Effector memory CD8-positive, alpha-beta T cell (primary cell): ENCODE measurements around the gene TMEM109.
A peak's percentile ranks its signal among the peaks of the same experiment; 100 is the strongest.

Source experiments
- ATAC-seq: fragments of 150-1000 bp; cut with Tn5 transposase; replicated peaks from 2 replicates; pipeline ENCODE4 v1.10.0; 2021; ENCODE audit warnings: mild to moderate bottlenecking, moderate library complexity
- DNase-seq, 3 experiments: peaks; one replicate each; pipeline ENCODE4 v3.0.0; 2021
- H3K27ac Mint-ChIP-seq, 2 donors: one replicate each; pipeline ENCODE4 v1.8.0; 2022; ENCODE audit warnings: mild to moderate bottlenecking in 2 of 2, mixed read lengths in 2 of 2, moderate library complexity in 2 of 2
- H3K27me3 Mint-ChIP-seq, 2 donors: one replicate each; pipeline ENCODE4 v1.8.0; 2022; ENCODE audit warnings: mixed read lengths in 2 of 2
- H3K36me3 Mint-ChIP-seq: one replicate; pipeline ENCODE4 v1.8.0; 2022; ENCODE audit warnings: mild to moderate bottlenecking, moderate library complexity, mixed read lengths; ENCODE audit not compliant: insufficient read depth
- H3K4me1 Mint-ChIP-seq, 2 donors: one replicate each; pipeline ENCODE4 v1.8.0; 2022; ENCODE audit warnings: low read depth in 2 of 2, mixed read lengths in 2 of 2
- H3K4me3 Mint-ChIP-seq, 2 donors: one replicate each; pipeline ENCODE4 v1.8.0; 2022; ENCODE audit warnings: mild to moderate bottlenecking in 2 of 2, mixed read lengths in 2 of 2, moderate library complexity in 2 of 2
- H3K9me3 Mint-ChIP-seq, 2 donors: one replicate each; pipeline ENCODE4 v1.8.0; 2022; ENCODE audit warnings: mixed read lengths in 2 of 2

Gene TMEM109

DNA sequence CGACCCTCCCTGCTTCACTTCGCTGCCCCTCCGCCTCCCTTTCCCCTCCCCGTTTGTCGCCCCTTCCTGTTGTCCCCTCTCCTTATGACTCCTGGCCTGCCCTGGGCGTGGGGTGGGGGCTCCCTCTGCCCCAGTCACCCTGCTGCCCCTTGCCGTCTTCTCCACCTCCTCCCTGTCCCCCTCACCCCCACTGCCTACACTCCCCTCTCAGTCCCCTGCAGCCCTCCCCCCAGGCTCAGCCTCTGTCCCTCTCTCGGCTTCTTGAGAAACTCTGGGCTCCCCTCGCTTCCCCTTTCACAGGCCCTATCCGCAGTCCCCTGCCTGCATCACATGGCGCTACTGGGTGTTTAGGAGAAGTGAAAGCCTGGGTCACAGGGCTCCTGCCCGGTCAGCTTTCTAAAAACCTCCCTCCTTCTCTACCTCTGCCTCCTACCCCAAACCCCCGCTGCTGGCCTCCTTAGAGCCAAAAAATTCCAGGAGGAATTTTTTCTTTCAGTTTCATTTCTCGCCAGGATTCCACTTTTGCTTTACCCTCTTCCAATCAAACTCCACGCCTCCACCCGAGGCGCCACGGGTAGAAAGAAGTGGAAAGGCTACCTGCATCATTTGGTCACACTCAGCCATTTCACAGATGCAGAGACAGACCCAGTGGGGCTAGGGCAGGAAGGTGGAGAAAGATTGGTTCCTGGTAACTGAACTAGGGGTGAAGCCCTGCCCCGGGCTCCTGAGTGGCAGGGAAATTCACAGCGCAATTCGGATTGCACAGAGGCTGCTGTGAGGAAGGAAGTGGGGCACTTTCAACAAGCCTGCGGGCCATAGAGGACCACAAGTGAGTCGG, 38.2 kb downstream of the TMEM109 start, which contains the start of gene SLC15A3:
SLC15A3 (minus strand) TSS at position 273 of the 838 bp plus-strand sequence. CDS start 625 bp downstream, outside the sequence.
- DNase-seq (peak in 1 of 3 experiments; percentile 13), ATAC-seq (peak; percentile 73)
- Mint-ChIP-seq H3K4me3 (peak within 1 kb of the TSS; percentile 72 to 91), H3K27ac (peak within 1 kb of the TSS; percentile 73 to 86), H3K4me1 (peaks cover 14 to 15% of the 10 kb centered on the region in 2 donors), H3K27me3 (peaks cover 36 to 39% of the 10 kb centered on the region in 2 donors), H3K9me3 (no peaks in the 10 kb centered on the region), H3K36me3 (peaks cover 10% of the 10 kb centered on the region)

GRCh38 chr11:60952742-60953170, 38.8 kb downstream of the TMEM109 start:
- H3K27ac Mint-ChIP-seq, result peak overlapping the region; percentile 70 to 86
- ATAC-seq (no peak), DNase-seq (no peak)
- H3K27me3 Mint-ChIP-seq, result peaks cover 41 to 46% of the 10 kb centered on the region in 2 donors
- peaks cover 14 to 15% of the 10 kb centered on the region in 2 donors for H3K4me1 Mint-ChIP-seq
- H3K4me3 Mint-ChIP-seq, result peak overlapping the region; percentile 72 to 91
- H3K36me3 Mint-ChIP-seq, result peaks cover 10% of the 10 kb centered on the region
- H3K9me3 Mint-ChIP-seq, result no peaks in the 10 kb centered on the region

DNA sequence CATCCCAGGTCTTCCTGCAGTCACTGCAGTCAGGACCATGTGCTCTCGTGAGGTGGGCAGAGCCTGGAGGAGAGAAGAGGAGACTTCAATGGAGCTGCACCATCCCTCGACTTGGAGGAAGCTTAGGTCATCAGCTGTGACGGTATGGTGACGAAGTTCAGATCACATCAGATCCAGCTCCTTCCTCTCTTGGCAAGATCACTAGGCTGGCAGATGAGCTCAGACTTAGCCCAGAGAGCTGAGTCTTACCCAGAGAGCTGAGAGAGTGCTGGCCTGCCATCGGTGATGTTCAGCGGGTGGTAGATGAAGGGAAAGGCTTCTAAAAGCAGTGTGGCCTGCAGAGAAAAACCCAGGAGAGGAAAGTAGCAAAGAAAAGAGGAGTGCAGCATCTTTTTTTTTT, 39.8 kb downstream of the TMEM109 start:
- H3K27ac Mint-ChIP-seq, result no peak overlapping the region

GRCh38 chr11:60954421-60954820, 40.5 kb downstream of the TMEM109 start:
- H3K4me3 Mint-ChIP-seq, result no peak overlapping the region

More for the DNA sequence above, 39.8 kb downstream of the TMEM109 start:
- Mint-ChIP-seq H3K27me3 (peaks cover 42 to 48% of the 10 kb centered on the region in 2 donors), H3K36me3 (peaks cover 10% of the 10 kb centered on the region), H3K4me3 (no peak overlapping the region), H3K9me3 (no peaks in the 10 kb centered on the region), H3K4me1 (peaks cover 14 to 15% of the 10 kb centered on the region in 2 donors)
- no peak for ATAC-seq
- no peak for DNase-seq

DNA sequence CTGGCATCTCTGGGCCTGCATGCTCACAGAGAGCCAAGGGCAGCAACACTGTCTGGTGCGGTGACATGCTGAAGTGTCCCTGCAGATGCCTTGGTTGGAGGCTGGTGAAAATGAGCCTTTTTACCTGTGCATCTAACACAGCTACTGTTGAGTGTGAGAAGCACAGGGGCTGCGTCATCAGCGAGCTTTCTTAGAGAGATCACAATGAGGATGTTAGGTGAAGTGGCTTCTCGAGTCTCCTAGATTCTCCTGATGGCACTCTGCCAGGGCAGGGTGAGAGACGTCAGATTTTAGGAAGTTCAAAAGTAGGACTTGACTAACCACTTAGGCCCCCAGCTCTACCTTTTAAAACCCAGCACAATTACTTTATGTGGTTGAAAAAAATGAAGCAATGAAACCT, 41.6 kb downstream of the TMEM109 start:
- peaks cover 14 to 15% of the 10 kb centered on the region in 2 donors for H3K4me1 Mint-ChIP-seq
- DNase-seq (no peak), ATAC-seq (no peak)
- peaks cover 45 to 56% of the 10 kb centered on the region in 2 donors for H3K27me3 Mint-ChIP-seq
- H3K9me3 Mint-ChIP-seq, result no peaks in the 10 kb centered on the region
- no peak overlapping the region for H3K27ac Mint-ChIP-seq
- peaks cover 10% of the 10 kb centered on the region for H3K36me3 Mint-ChIP-seq
- no peak overlapping the region for H3K4me3 Mint-ChIP-seq

More at GRCh38 chr11:60954421-60954820, 40.5 kb downstream of the TMEM109 start:
- ATAC-seq (peak; percentile 15), DNase-seq (no peak)
- H3K27ac Mint-ChIP-seq, result no peak overlapping the region
- no peaks in the 10 kb centered on the region for H3K9me3 Mint-ChIP-seq
- H3K36me3 Mint-ChIP-seq, result peaks cover 10% of the 10 kb centered on the region
- H3K27me3 Mint-ChIP-seq, result peaks cover 35 to 44% of the 10 kb centered on the region in 2 donors
- peaks cover 14 to 15% of the 10 kb centered on the region in 2 donors for H3K4me1 Mint-ChIP-seq

- no peak for DNase-seq
- no peak overlapping the region for H3K27ac Mint-ChIP-seq
- peaks cover 44 to 55% of the 10 kb centered on the region in 2 donors for H3K27me3 Mint-ChIP-seq
- no peaks in the 10 kb centered on the region for H3K9me3 Mint-ChIP-seq
- peaks cover 5% of the 10 kb centered on the region for H3K36me3 Mint-ChIP-seq
- peaks cover 7 to 8% of the 10 kb centered on the region in 2 donors for H3K4me1 Mint-ChIP-seq
- no peak overlapping the region for H3K4me3 Mint-ChIP-seq
- ATAC-seq, result no peak
Observed at GRCh38 chr11:60957188-60957587, 43.2 kb downstream of the TMEM109 start.

- no peaks in the 10 kb centered on the region for H3K9me3 Mint-ChIP-seq
- H3K27ac Mint-ChIP-seq, result no peak overlapping the region
- H3K36me3 Mint-ChIP-seq, result no peaks in the 10 kb centered on the region
- H3K4me3 Mint-ChIP-seq, result no peak overlapping the region
- DNase-seq (no peak), ATAC-seq (no peak)
- no peaks in the 10 kb centered on the region for H3K4me1 Mint-ChIP-seq
- H3K27me3 Mint-ChIP-seq, result peaks cover 30 to 35% of the 10 kb centered on the region in 2 donors
Observed at GRCh38 chr11:60959431-60959830, 45.5 kb downstream of the TMEM109 start.

DNA sequence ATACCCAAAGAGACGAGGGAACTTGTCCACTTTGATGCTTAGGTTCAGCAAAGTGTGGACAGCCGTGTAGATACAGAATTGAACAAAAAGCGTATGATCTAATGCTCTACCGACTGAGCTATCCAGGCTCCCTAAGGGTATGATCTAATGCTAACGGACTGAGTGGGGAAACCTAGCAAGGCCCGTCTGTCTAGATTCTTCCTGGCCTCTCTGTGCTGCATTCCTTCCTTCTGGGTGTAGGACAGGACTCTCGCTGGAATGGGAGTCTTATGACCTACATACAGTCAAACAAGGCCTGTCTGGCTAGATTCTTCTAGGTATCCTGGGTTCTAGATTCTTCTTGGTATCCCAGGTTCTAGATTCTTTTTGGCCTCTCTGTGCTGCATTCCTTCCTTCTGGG, 46.4 kb downstream of the TMEM109 start:
- Mint-ChIP-seq H3K36me3 (no peaks in the 10 kb centered on the region), H3K4me3 (no peak overlapping the region), H3K4me1 (no peaks in the 10 kb centered on the region), H3K9me3 (no peaks in the 10 kb centered on the region), H3K27ac (no peak overlapping the region), H3K27me3 (peaks cover 30 to 35% of the 10 kb centered on the region in 2 donors)
- ATAC-seq, result no peak
- no peak for DNase-seq

- H3K27ac Mint-ChIP-seq, result no peak overlapping the region
- H3K9me3 Mint-ChIP-seq, result no peaks in the 10 kb centered on the region
- no peak overlapping the region for H3K4me3 Mint-ChIP-seq
- DNase-seq (no peak), ATAC-seq (no peak)
- H3K4me1 Mint-ChIP-seq, result no peaks in the 10 kb centered on the region
- peaks cover 16 to 18% of the 10 kb centered on the region in 2 donors for H3K27me3 Mint-ChIP-seq
- peaks cover 2% of the 10 kb centered on the region for H3K36me3 Mint-ChIP-seq
Observed at GRCh38 chr11:60964801-60965200, 50.8 kb downstream of the TMEM109 start.

DNA sequence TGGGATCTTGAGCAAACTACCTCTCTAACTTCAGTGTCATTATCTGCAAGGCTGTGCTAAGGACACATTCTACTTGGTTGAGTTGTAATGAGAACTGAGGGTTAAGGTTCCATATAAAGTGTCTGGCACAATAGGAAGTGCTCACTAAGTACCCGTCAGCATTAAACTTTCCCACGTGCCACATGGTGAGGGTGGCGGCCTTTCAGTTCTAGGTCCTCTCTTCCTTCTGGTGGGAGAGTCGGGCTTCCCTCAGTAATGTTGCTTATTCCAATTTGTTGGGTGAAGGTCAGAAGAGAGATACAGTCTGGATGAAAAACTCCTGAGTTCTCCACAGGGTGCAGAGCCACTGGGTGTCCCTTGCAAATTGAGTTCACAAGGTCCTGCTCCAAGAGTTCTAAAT, 52.9 kb downstream of the TMEM109 start:
- no peak overlapping the region for H3K27ac Mint-ChIP-seq
- DNase-seq, result no peak
- ATAC-seq, result no peak
- peaks cover 6% of the 10 kb centered on the region for H3K36me3 Mint-ChIP-seq
- peaks cover 14 to 16% of the 10 kb centered on the region in 2 donors for H3K4me1 Mint-ChIP-seq
- no peaks in the 10 kb centered on the region for H3K9me3 Mint-ChIP-seq
- H3K4me3 Mint-ChIP-seq, result no peak overlapping the region
- peaks cover 5 to 6% of the 10 kb centered on the region in 2 donors for H3K27me3 Mint-ChIP-seq

- Mint-ChIP-seq H3K27me3 (peaks cover 5 to 6% of the 10 kb centered on the region in 2 donors), H3K36me3 (peaks cover 7% of the 10 kb centered on the region), H3K27ac (no peak overlapping the region), H3K4me1 (peaks cover 17% of the 10 kb centered on the region in 2 donors), H3K4me3 (no peak overlapping the region), H3K9me3 (no peaks in the 10 kb centered on the region)
- ATAC-seq (no peak), DNase-seq (no peak)
Observed at GRCh38 chr11:60968223-60968622, 54.3 kb downstream of the TMEM109 start.

- H3K4me3 Mint-ChIP-seq, result peak overlapping the region; percentile 89 to 95
- peaks cover 14% of the 10 kb centered on the region for H3K36me3 Mint-ChIP-seq
- H3K4me1 Mint-ChIP-seq, result peaks cover 32 to 33% of the 10 kb centered on the region in 2 donors
- peaks cover 5 to 6% of the 10 kb centered on the region in 2 donors for H3K27me3 Mint-ChIP-seq
- H3K27ac Mint-ChIP-seq, result peak overlapping the region in 1 of 2 donors; percentile 93
- H3K9me3 Mint-ChIP-seq, result no peaks in the 10 kb centered on the region
- DNase-seq, result peak; percentile 75 to 82 (median 76)
- peak; percentile 66 for ATAC-seq
Observed at GRCh38 chr11:60970369-60970774, 56.4 kb downstream of the TMEM109 start.

GRCh38 chr11:60970890-60971289, 56.9 kb downstream of the TMEM109 start:
- ATAC-seq (no peak), DNase-seq (no peak)
- Mint-ChIP-seq H3K27me3 (peaks cover 5 to 6% of the 10 kb centered on the region in 2 donors), H3K4me1 (peaks cover 32 to 33% of the 10 kb centered on the region in 2 donors), H3K4me3 (peak overlapping the region; percentile 89 to 95), H3K27ac (peak overlapping the region; percentile 90 to 93), H3K36me3 (peaks cover 14% of the 10 kb centered on the region), H3K9me3 (no peaks in the 10 kb centered on the region)
